Glomerular endothelial cell (primary cell): Measurements from ENCODE around the gene PPFIA2. TPM values are rescaled to one million over a fixed set of nuclear protein-coding genes. Genes with fewer than 3 reads are reported as not detected.

Source experiments
- DNase-seq: peaks from one replicate; pipeline ENCODE4 v3.0.0-alpha.2; 2011; ENCODE audit warnings: low read depth, low spot score; ENCODE audit errors: extremely low read depth
- total RNA-seq: library from RNA; depleted of rRNA; stranded (reverse); fragments of >200 nt; gene quantifications from 2 replicates; pipeline ENCODE4 v1.2.3, GENCODE V29; 2015

Gene PPFIA2
- total RNA-seq, 1 donor from 2014 or later, result not detected

DNA sequence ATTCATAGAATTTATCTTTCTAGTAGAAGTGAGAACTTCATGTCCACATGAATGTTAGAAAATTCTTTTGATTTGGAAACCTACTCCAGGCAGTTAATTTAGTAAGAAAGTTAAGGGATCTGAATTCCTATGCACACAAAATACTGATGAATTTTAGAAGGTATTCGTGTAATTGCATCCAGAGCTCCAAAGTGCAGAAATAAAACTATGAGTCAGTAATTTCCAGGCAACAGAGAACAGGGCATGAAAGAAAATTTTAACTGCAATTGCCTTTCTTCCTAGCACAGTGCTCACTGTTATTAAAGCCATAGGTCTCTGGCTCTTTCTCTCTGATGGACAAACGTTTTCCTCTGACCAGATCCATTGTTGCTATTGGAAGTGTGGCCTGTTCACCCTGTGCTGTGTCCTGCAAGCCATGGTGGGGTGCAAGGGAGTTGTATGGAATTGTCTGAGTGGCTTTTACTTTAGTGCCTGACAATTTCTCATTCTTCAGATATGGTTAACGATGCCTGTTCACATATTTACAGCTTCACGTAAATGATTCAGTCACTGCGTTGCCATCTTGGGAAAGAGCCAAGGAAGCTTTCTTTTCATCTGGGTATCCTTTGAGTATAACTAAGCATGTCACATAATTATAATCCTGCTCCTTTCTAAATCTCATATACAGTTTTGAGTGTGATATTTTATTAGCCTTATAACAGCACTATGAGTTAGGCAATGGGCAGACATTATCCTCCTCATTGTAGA is 536.1 kb downstream of the PPFIA2 start:
- no peak for DNase-seq

DNA sequence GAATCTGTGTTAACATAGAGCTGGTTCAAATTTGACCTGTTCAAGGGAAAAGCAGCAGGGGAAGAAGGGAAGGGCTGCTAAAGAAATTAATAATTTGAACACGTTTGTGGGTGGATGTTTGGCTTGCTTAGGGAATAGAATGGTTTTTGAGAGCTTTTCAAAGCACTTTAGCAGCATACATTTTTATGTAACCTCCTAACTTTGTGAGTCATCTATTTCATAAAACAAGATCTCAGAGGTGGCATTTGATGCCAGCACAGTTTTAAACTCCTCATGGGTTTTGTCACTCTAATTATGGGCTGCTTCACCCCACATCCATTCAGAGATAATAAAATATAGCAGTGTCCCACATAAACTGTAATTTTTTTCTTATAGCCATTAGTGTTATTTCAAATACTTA is 537.5 kb downstream of the PPFIA2 start:
- no peak for DNase-seq

- no peak for DNase-seq
These were observed 542.4 kb downstream of the PPFIA2 start for GRCh38 chr12:81216739-81217138.

DNA sequence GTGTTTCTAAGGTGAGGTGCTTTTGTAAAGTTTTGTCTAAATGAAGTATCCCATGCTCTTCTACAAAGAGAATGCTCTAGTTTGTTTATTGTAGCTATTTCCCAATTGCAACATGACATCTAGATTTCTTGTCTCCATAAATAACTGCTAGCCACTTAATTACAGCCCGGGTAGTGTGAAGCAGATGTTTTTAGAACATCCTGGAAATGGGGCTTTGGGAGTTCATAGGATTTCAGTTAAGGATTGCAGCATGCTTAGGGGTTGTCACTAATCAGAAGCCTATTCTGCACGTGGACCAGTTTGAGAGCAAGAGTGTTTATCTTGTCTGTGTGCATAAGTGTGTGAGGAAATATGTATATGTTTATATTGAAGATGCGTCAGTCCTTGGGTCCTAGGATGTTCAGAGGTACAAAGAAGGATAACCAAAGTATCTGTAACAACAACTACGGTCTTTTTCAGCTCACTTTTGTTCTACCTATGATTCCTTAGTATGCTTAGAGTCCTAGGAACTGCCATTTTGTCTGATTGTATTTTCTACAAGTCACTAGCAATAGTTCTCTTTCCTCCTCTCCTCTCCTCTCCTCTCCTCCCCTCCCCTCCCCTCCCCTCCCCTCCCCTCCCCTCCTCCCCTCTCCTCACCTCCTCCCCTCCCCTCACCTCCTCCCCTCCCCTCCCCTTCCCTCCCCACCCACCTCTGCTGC is 546.0 kb downstream of the PPFIA2 start:
- DNase-seq, result no peak

DNA sequence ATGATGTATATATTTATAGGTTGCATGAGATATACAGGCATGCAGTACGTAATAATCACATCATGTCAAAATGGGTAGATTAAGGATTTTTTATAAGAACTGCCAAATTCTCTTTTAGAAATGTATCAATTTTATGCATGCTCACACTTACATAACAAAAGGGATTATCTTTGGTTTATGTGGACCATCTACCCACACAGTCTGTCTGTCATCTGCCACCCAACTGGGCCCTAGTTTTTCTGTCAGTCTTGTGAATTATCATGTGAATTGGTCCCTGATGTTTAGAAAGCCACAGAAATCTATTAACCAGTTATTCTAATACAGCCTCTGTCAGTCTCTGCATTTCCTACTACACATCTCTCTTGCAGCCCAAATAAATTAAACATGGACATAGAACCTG is 547.8 kb downstream of the PPFIA2 start:
- no peak for DNase-seq

- DNase-seq, result peak; percentile 45
These were observed 549.4 kb downstream of the PPFIA2 start for GRCh38 chr12:81209772-81210225.

- no peak for DNase-seq
These were observed 550.1 kb downstream of the PPFIA2 start for GRCh38 chr12:81209012-81209411.

- DNase-seq, result peak; percentile 68
These were observed 550.8 kb downstream of the PPFIA2 start for GRCh38 chr12:81208187-81208911.
